Measurements from ENCODE around the gene ATRNL1.

ATRNL1 gene

GRCh38 chr10:115937768-115938056 lies 844.5 kb downstream of the ATRNL1 start:
- H3K36me3 ChIP-seq = no peaks in the 10 kb centered on the region

GRCh38 chr10:115939101-115939854 lies 846.1 kb downstream of the ATRNL1 start:
- H3K9me3 ChIP-seq = no peaks in the 10 kb centered on the region
- H3K4me1 ChIP-seq (ENCODE audit: control insufficient read depth in 1 of 2, insufficient read depth in 1 of 2, low read depth in 1 of 2, low read length in 1 of 2) = no peaks in the 10 kb centered on the region
- H3K27me3 ChIP-seq = no peaks in the 10 kb centered on the region
- no peak for TF ChIP-seq CTCF (IDR thresholded peaks at IDR 0.05)
- no peaks in the 10 kb centered on the region for H3K36me3 ChIP-seq
- H3K27ac ChIP-seq = no peak overlapping the region
- H3K4me3 ChIP-seq (ENCODE audit: low read depth in 1 of 2, low read length in 1 of 2) = no peak overlapping the region

More at GRCh38 chr10:115937768-115938056, 844.5 kb downstream of the ATRNL1 start:
- Histone ChIP-seq H3K27ac (no peak overlapping the region), H3K4me3 (ENCODE audit: low read depth in 1 of 2, low read length in 1 of 2) (no peak overlapping the region), H3K27me3 (no peaks in the 10 kb centered on the region), H3K9me3 (no peaks in the 10 kb centered on the region), H3K4me1 (ENCODE audit: control insufficient read depth in 1 of 2, insufficient read depth in 1 of 2, low read depth in 1 of 2, low read length in 1 of 2) (no peaks in the 10 kb centered on the region)
- TF ChIP-seq CTCF (IDR thresholded peaks at IDR 0.05) = no peak

- Histone ChIP-seq H3K36me3 (no peaks in the 10 kb centered on the region), H3K27ac (no peak overlapping the region), H3K9me3 (no peaks in the 10 kb centered on the region), H3K27me3 (no peaks in the 10 kb centered on the region), H3K4me1 (ENCODE audit: control insufficient read depth in 1 of 2, insufficient read depth in 1 of 2, low read depth in 1 of 2, low read length in 1 of 2) (no peaks in the 10 kb centered on the region), H3K4me3 (ENCODE audit: low read depth in 1 of 2, low read length in 1 of 2) (no peak overlapping the region)
- no peak for TF ChIP-seq CTCF (IDR thresholded peaks at IDR 0.05)
Measured at GRCh38 chr10:115941361-115941771, 848.2 kb downstream of the ATRNL1 start.

GRCh38 chr10:115942101-115942500 lies 848.9 kb downstream of the ATRNL1 start:
- no peaks in the 10 kb centered on the region for H3K36me3 ChIP-seq
- no peaks in the 10 kb centered on the region for H3K4me1 ChIP-seq (ENCODE audit: control insufficient read depth in 1 of 2, insufficient read depth in 1 of 2, low read depth in 1 of 2, low read length in 1 of 2)
- no peaks in the 10 kb centered on the region for H3K9me3 ChIP-seq
- H3K27me3 ChIP-seq = no peaks in the 10 kb centered on the region
- H3K27ac ChIP-seq = no peak overlapping the region
- TF ChIP-seq CTCF (IDR thresholded peaks at IDR 0.05) = no peak
- no peak overlapping the region for H3K4me3 ChIP-seq (ENCODE audit: low read depth in 1 of 2, low read length in 1 of 2)

- no peaks in the 10 kb centered on the region for H3K4me1 ChIP-seq (ENCODE audit: control insufficient read depth in 1 of 2, insufficient read depth in 1 of 2, low read depth in 1 of 2, low read length in 1 of 2)
Measured at GRCh38 chr10:115944538-115944937, 851.4 kb downstream of the ATRNL1 start.

More at GRCh38 chr10:115944538-115944937, 851.4 kb downstream of the ATRNL1 start:
- H3K27ac ChIP-seq = no peak overlapping the region
- no peaks in the 10 kb centered on the region for H3K36me3 ChIP-seq
- no peak overlapping the region for H3K4me3 ChIP-seq (ENCODE audit: low read depth in 1 of 2, low read length in 1 of 2)
- H3K9me3 ChIP-seq = no peaks in the 10 kb centered on the region
- no peaks in the 10 kb centered on the region for H3K27me3 ChIP-seq
- TF ChIP-seq CTCF (IDR thresholded peaks at IDR 0.05) = no peak
